Suprapubic skin (tissue), 4 donors: Measurements from ENCODE around the gene SNAPC5. TPM values are rescaled to one million over a fixed set of nuclear protein-coding genes. Genes with fewer than 3 reads are reported as not detected.

Source experiments
- DNase-seq, 2 donors: peaks; one replicate each; pipeline ENCODE4 v3.0.0-alpha.2; 2019; ENCODE audit warnings: low spot score in 2 of 2
- H3K27ac ChIP-seq: fragments of 200-600 bp; sonication (generic); one replicate; pipeline ENCODE4 v1.5.1; 2019
- H3K27me3 ChIP-seq: fragments of 200-600 bp; sonication (generic); one replicate; pipeline ENCODE4 v1.5.1; 2019
- H3K36me3 ChIP-seq: fragments of 200-600 bp; sonication (generic); one replicate; pipeline ENCODE4 v1.5.1; 2019
- H3K4me1 ChIP-seq: fragments of 200-600 bp; sonication (generic); one replicate; pipeline ENCODE4 v1.5.1; 2019
- H3K4me3 ChIP-seq: fragments of 200-600 bp; sonication (generic); one replicate; pipeline ENCODE4 v1.5.1; 2019; ENCODE audit warnings: mild to moderate bottlenecking
- H3K9me3 ChIP-seq: fragments of 200-600 bp; sonication (generic); one replicate; pipeline ENCODE4 v1.5.1; 2019
- EP300 ChIP-seq: sonication (generic); formaldehyde crosslinking; IDR thresholded peaks from one replicate; pipeline ENCODE4 v1.6.1; 2017; ENCODE audit warnings: antibody characterized with exemption
- POLR2A ChIP-seq, 2 donors: fragments of 450-650 bp; IDR thresholded peaks; one replicate each; pipeline ENCODE4 v1.6.1; 2017; ENCODE audit warnings: antibody characterized with exemption in 2 of 2, mild to moderate bottlenecking in 2 of 2, moderate library complexity in 2 of 2
- POLR2AphosphoS5 ChIP-seq, 3 donors: sonication (generic); formaldehyde crosslinking; IDR thresholded peaks; one replicate each; pipeline ENCODE4 v1.6.1; 2017; ENCODE audit warnings: antibody characterized with exemption in 3 of 3
- WGBS: methylation state at CpG from one replicate; pipeline ENCODE4 v1.1.5; 2018; 5-methylcytosine and 5-hydroxymethylcytosine counted together
- total RNA-seq, 4 donors: library from RNA; depleted of rRNA; stranded (reverse); fragments of >200 nt; gene quantifications; one replicate each; pipeline ENCODE4 v1.1.0, GENCODE V29; 2016
- TF ChIP-seq, protein P1 (sequence below), 2 donors: fragments of 200-600 bp in 1 of 2; fragments of 450-650 bp in 1 of 2; sonication (generic) in 1 of 2; IDR thresholded peaks; one replicate each; pipeline ENCODE4 v1.5.1; 2016 to 2019; ENCODE audit warnings: antibody characterized with exemption in 2 of 2, mild to moderate bottlenecking in 1 of 2, moderate library complexity in 1 of 2

Gene SNAPC5
- total RNA-seq, 4 donors from 2014 or later, result 9.9 to 26.8 (median 17.3) TPM

DNA sequence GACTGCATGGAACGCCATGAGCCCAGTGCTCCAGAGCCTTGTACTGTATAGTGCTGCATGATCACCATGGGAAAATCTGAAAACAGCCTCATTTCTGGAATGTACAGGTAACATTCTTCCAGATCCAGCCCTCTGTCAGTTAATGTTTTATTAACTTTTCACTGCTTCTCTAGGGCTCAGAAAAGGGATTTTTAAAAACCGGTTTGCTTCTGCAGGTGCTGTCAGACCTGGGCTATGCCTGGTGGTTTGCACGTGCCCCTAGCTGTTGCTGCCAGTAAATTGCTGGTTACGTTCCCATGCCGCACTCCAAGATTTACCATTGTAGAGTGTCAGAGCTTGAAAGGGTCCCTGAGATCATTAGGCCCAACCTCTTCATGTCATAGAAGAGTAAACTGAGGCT is 9.0 kb downstream of the SNAPC5 start:
- Histone ChIP-seq H3K9me3 (no peaks in the 10 kb centered on the region), H3K27ac (no peak overlapping the region), H3K27me3 (no peaks in the 10 kb centered on the region), H3K36me3 (peaks cover 69% of the 10 kb centered on the region), H3K4me3 (no peak overlapping the region), H3K4me1 (peaks cover 3% of the 10 kb centered on the region)
- DNase-seq, result no peak
- TF ChIP-seq POLR2A (IDR thresholded peaks at IDR 0.05), result no peak
- no peak for TF ChIP-seq EP300
- no peak for TF ChIP-seq POLR2AphosphoS5 (IDR thresholded peaks at IDR 0.05)
- TF ChIP-seq, protein P1, sequence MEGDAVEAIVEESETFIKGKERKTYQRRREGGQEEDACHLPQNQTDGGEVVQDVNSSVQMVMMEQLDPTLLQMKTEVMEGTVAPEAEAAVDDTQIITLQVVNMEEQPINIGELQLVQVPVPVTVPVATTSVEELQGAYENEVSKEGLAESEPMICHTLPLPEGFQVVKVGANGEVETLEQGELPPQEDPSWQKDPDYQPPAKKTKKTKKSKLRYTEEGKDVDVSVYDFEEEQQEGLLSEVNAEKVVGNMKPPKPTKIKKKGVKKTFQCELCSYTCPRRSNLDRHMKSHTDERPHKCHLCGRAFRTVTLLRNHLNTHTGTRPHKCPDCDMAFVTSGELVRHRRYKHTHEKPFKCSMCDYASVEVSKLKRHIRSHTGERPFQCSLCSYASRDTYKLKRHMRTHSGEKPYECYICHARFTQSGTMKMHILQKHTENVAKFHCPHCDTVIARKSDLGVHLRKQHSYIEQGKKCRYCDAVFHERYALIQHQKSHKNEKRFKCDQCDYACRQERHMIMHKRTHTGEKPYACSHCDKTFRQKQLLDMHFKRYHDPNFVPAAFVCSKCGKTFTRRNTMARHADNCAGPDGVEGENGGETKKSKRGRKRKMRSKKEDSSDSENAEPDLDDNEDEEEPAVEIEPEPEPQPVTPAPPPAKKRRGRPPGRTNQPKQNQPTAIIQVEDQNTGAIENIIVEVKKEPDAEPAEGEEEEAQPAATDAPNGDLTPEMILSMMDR (IDR thresholded peaks at IDR 0.05), result no peak
- WGBS, result 96% methylated on average over 5 of the region's 5 CpGs

DNA sequence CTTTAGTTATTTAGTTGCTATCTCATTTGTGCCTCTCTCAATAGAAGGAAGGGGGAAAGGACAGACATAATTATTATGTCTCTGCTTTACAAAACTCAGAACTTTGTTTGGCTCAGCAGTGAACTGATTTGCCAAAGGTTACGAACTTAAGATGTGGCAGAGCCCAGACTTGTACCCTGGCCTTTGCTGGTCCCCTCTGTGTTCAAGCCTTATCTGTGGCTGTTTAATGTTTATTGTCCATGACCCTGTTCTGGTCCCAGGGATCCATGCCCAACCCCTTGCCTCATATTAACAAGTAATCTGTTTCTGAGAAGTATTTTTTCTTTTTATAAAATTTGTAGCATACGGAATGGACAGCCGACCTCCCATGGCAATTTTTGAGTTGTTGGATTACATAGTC is 10.7 kb downstream of the SNAPC5 start:
- H3K4me1 ChIP-seq, result peaks cover 3% of the 10 kb centered on the region
- WGBS, result 93% methylated on average over 3 of the region's 3 CpGs
- peaks cover 64% of the 10 kb centered on the region for H3K36me3 ChIP-seq
- H3K9me3 ChIP-seq, result no peaks in the 10 kb centered on the region
- no peak overlapping the region for H3K4me3 ChIP-seq
- no peak overlapping the region for H3K27ac ChIP-seq
- TF ChIP-seq EP300, result no peak
- no peak for TF ChIP-seq POLR2AphosphoS5 (IDR thresholded peaks at IDR 0.05)
- TF ChIP-seq, protein P1 (IDR thresholded peaks at IDR 0.05), result no peak
- TF ChIP-seq POLR2A (IDR thresholded peaks at IDR 0.05), result no peak
- no peak for DNase-seq
- H3K27me3 ChIP-seq, result no peaks in the 10 kb centered on the region

DNA sequence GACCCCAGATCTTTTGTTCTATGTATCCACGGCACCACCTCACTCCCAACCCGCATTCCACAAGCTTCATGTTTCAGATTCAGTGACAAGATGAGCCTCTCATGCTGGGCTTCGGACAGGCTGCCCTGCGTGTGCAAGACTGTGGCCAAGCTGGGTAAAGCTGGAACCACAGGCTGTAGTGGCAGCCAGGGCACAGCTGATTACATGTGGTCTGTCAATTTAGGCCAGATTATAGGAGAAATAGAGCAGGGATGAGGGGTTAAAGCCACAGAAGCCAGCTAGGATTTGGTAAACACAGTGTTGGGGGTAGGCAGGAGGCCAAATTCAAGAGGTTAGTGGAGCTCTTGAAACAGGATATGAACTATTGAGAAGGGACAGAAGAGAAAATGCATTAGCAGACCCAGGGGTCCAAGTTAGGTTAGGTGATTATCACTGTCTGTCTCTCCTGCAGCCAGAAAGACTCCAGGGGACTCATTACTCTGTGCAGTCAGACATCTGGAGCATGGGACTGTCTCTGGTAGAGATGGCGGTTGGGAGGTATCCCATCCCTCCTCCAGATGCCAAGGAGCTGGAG is 12.9 kb downstream of the SNAPC5 start:
- Histone ChIP-seq H3K4me1 (peaks cover 3% of the 10 kb centered on the region), H3K27ac (no peak overlapping the region), H3K4me3 (no peak overlapping the region), H3K36me3 (peaks cover 55% of the 10 kb centered on the region), H3K27me3 (no peaks in the 10 kb centered on the region), H3K9me3 (no peaks in the 10 kb centered on the region)
- 87% methylated on average over 5 of the region's 5 CpGs for WGBS
- no peak for DNase-seq
- no peak for TF ChIP-seq POLR2AphosphoS5 (IDR thresholded peaks at IDR 0.05)

DNA sequence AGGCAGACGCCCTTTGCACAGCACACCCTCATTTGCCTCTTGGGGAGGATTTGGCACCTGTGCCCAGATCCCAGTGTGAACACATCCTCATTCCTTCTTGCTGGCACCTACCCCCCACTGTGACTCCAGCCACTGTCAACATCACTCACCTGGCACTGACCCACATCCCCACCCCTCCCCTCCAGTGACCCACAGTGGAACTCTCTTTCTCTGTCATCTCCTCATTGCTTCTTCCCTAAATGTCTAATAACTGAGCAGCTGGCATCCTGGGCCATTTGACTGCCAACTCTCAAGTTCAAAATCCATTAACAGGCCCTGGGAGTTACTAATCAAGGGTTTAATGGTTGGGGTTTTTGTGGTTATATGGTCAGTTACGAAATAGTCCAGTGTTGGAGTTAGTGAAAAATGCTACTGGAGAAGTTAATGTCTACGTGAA is 14.4 kb downstream of the SNAPC5 start:
- H3K27ac ChIP-seq, result no peak overlapping the region
- peaks cover 43% of the 10 kb centered on the region for H3K36me3 ChIP-seq

DNA sequence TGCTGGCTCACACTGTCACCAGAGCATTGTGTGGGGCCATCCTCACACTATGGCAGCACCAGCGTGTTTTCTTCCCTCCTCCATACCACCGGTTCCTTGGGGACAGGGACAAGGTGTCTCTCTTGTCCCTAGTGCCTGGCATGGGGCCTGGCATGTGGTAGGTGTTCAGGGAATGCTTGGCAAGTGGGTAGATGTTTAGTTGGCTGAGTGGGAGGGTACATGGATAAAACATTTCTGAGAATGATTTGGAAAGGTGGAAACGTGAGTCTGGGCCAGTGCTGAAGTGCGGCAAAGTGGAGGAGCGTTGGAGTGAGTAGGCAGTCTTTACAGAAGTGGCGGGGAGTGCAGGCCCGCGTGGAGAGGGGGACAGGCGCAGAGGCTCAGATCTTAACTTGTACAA is 15.0 kb downstream of the SNAPC5 start:
- Histone ChIP-seq H3K36me3 (peaks cover 37% of the 10 kb centered on the region), H3K9me3 (no peaks in the 10 kb centered on the region), H3K27me3 (no peaks in the 10 kb centered on the region), H3K4me3 (no peak overlapping the region), H3K27ac (no peak overlapping the region), H3K4me1 (no peaks in the 10 kb centered on the region)
- no peak for DNase-seq
- TF ChIP-seq EP300 (no peak), POLR2AphosphoS5 (IDR thresholded peaks at IDR 0.05) (no peak), POLR2A (IDR thresholded peaks at IDR 0.05) (no peak)
- TF ChIP-seq, protein P1 (IDR thresholded peaks at IDR 0.05), result no peak
- WGBS, result 77% methylated on average over 9 of the region's 9 CpGs

More for the DNA sequence above, 14.4 kb downstream of the SNAPC5 start:
- no peak for DNase-seq
- Histone ChIP-seq H3K4me1 (no peaks in the 10 kb centered on the region), H3K9me3 (no peaks in the 10 kb centered on the region), H3K4me3 (no peak overlapping the region), H3K27me3 (no peaks in the 10 kb centered on the region)
- 60% methylated on average over 3 of the region's 3 CpGs for WGBS
- TF ChIP-seq POLR2AphosphoS5 (IDR thresholded peaks at IDR 0.05) (no peak), EP300 (no peak), POLR2A (IDR thresholded peaks at IDR 0.05) (no peak)
- TF ChIP-seq, protein P1 (IDR thresholded peaks at IDR 0.05), result no peak
